Measurements from ENCODE around the gene RPSA. TPM values are rescaled to one million over a fixed set of nuclear protein-coding genes. Genes with fewer than 3 reads are reported as not detected.

Gene RPSA
- total and polyA plus RNA-seq, 2 of the 4 experiments (the other 2 are of a cell fraction): 1,415 to 2,710 TPM

- H3K9me3 ChIP-seq (ENCODE audit: control insufficient read depth, insufficient read depth, low read length): no peaks in the 10 kb centered on the region
Measured at GRCh38 chr3:39372833-39373232, 33.7 kb upstream of the RPSA start.

More at GRCh38 chr3:39372833-39373232, 33.7 kb upstream of the RPSA start:
- no TSS peak for BruUV-seq (replicated peaks)
- H3K27ac ChIP-seq (ENCODE audit: insufficient read depth, low read length): no peak overlapping the region
- H2BK15ac ChIP-seq (ENCODE audit: low read depth, low read length): no peak overlapping the region
- H2AFZ ChIP-seq (replicated peaks; ENCODE audit: low read length, poor library complexity): no peak overlapping the region
- no peaks in the 10 kb centered on the region for H4K20me1 ChIP-seq (ENCODE audit: insufficient read depth, low read length)
- no peak overlapping the region for H3K56ac ChIP-seq (ENCODE audit: extremely low read depth, insufficient read depth, low read length)
- no peak overlapping the region for H4K5ac ChIP-seq (ENCODE audit: low read depth, low read length)
- no peak overlapping the region for H4K8ac ChIP-seq (ENCODE audit: low read depth in 2 of 2, low read length in 2 of 2)
- H2AK5ac ChIP-seq (ENCODE audit: low read depth, low read length): no peak overlapping the region
- H3K79me1 ChIP-seq (ENCODE audit: low read depth in 1 of 2, low read length in 2 of 2): no peaks in the 10 kb centered on the region
- peaks cover 3% of the 10 kb centered on the region; the same call in 1 of the 2 replicates for H3K27me3 ChIP-seq (ENCODE audit: control insufficient read depth, insufficient read depth, low read length)
- H3K4me1 ChIP-seq (ENCODE audit: control insufficient read depth, insufficient read depth, low read length): no peaks in the 10 kb centered on the region
- peak; percentile 5 for DNase-seq
- no peak overlapping the region for H3K23ac ChIP-seq (ENCODE audit: low read depth, low read length)
- H2AK9ac ChIP-seq (replicated peaks; ENCODE audit: low read depth, low read length, poor library complexity): no peak overlapping the region
- H4K91ac ChIP-seq (ENCODE audit: insufficient read depth, low read depth, low read length): no peak overlapping the region
- no peak overlapping the region for H2BK5ac ChIP-seq (ENCODE audit: low read depth, low read length, poor library complexity, severe bottlenecking)
- no peaks in the 10 kb centered on the region for H3K9me1 ChIP-seq (ENCODE audit: insufficient read depth, low read length)
- no peak overlapping the region for H2BK120ac ChIP-seq (ENCODE audit: low read depth, low read length)
- no peak overlapping the region for H3K4ac ChIP-seq (ENCODE audit: low read depth, low read length)
- no peak overlapping the region for H2BK20ac ChIP-seq (ENCODE audit: low read depth, low read length)
- CTCF ChIA-PET: no interaction called here
- POLR2A ChIA-PET (ENCODE audit: unreplicated experiment): no interaction called here
- H3K36me3 ChIP-seq (ENCODE audit: control insufficient read depth, insufficient read depth, low read length): no peaks in the 10 kb centered on the region
- in situ Hi-C loops (cut with MboI; ENCODE audit: low sequenced_read_pairs): no loop called here
- H3K4me3 ChIP-seq (ENCODE audit: insufficient read depth, low read depth, low read length): no peak overlapping the region
- no peak overlapping the region for H3K14ac ChIP-seq (replicated peaks; ENCODE audit: low read depth, low read length)
- no peak for ATAC-seq (ENCODE audit: low read depth)
- no peak overlapping the region for H3K4me2 ChIP-seq (ENCODE audit: low read depth, low read length)
- TF ChIP-seq MXI1 (IDR thresholded peaks at IDR 0.05; ENCODE audit: borderline replicate concordance, low read depth, low read length) (no peak), NFE2L2 (IDR thresholded peaks at IDR 0.05; ENCODE audit: low read depth, low read length) (no peak), RCOR1 (IDR thresholded peaks at IDR 0.05; ENCODE audit: insufficient replicate concordance, low read length) (no peak), RFX5 (IDR thresholded peaks at IDR 0.05; ENCODE audit: low read depth, low read length) (no peak), SMC3 (IDR thresholded peaks at IDR 0.05; ENCODE audit: low read depth, low read length) (no peak), CEBPB (IDR thresholded peaks at IDR 0.05; ENCODE audit: low read depth, low read length) (no peak), POLR2A (IDR thresholded peaks at IDR 0.05; ENCODE audit: low read depth, low read length) (no peak), CTCF (conservative IDR thresholded peaks at IDR 0.05; ENCODE audit: low read depth, low read length) (no peak)
- H3K18ac ChIP-seq (ENCODE audit: low read depth, low read length): no peak overlapping the region
- intact Hi-C loops (cut with micrococcal nuclease): no loop called here
- dilution Hi-C loops (cut with HindIII; ENCODE audit: low sequenced_read_pairs, unreplicated experiment): no loop called here
- H3K9ac ChIP-seq (ENCODE audit: low read depth, low read length): no peak overlapping the region
